CD4-positive, alpha-beta T cell treated with Interferon gamma for 1 hour (primary cell): ENCODE data around the gene ADARB1.

ENCODE experiments used
- DNase-seq: peaks from one replicate; pipeline ENCODE4 v3.0.0-alpha.2; 2020

ADARB1 gene

DNA sequence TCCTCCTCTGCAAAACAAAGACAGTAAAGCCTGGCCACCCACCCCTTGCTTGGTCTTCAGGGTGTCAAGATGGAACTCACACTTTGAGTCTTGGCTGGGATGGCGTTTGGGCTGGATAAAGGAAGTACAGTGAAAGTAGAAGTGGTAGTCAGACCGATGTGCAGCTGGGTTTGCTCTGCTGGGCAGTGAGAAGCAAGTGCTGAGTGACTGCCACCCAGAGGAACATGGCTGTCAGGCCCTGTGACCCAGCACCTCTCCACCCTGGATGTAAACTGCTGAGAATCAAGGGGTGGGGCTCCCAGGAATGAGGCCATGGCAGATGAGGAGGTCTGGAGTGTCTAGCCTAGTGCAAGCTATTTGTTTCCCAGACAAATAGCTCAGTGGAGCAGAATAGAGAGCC lies 162.1 kb downstream of the ADARB1 start:
- DNase-seq = no peak

DNA sequence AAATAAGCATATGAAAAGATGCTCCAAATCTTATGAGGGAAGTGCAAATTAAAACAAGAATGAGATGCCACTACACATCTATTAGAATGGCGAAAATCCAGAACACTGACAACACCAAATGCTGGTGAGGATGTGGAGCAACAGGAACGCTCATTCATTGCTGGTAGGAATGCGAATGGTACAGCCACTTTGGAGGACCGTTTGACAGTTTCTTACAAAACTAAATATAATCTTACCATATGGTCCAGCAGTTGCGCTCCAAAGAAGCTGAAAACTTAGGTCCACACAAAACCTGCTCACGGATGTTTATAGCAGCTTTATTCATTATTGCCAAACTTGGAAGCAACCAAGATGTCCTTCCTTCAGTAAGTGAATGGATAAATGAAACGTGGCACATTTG lies 163.0 kb downstream of the ADARB1 start:
- no peak for DNase-seq

DNA sequence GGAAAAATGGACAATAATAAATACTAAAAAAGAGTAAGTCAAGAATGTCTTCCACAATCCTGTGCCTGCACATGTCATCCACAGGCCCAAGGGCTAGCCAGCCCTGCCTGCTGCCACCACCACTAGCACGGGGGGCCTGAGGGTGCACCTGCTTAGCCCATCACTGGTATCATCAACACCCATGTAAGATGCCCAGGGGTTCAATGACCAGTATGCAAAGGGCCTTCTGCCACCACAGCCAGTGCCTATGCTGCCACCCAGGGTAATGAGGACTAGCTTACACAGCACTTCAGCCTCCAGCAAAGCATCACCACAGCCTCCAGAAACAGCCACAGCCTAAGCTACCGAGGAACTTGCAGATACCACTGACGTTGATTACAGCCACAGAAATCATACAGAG lies 167.0 kb downstream of the ADARB1 start:
- no peak for DNase-seq

DNA sequence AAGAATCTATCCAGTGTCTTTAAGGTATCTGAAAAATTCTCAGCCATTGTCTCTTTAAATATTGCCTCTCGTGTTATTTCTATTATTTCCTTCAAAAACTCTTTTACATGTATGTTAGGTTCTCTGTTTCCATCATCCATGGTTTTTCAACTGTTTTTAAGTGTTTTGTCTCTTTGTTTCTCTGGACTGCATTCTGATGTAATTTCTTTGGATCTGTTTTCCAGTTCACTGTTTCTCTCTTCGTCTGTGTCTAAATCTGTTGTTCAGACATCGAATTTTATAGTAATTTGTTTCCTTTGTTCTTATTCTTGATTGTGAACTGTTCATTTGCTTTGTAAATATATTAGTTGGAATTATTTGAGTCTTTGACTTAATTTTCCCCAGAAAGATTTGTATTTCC lies 169.2 kb downstream of the ADARB1 start:
- DNase-seq = no peak

DNA sequence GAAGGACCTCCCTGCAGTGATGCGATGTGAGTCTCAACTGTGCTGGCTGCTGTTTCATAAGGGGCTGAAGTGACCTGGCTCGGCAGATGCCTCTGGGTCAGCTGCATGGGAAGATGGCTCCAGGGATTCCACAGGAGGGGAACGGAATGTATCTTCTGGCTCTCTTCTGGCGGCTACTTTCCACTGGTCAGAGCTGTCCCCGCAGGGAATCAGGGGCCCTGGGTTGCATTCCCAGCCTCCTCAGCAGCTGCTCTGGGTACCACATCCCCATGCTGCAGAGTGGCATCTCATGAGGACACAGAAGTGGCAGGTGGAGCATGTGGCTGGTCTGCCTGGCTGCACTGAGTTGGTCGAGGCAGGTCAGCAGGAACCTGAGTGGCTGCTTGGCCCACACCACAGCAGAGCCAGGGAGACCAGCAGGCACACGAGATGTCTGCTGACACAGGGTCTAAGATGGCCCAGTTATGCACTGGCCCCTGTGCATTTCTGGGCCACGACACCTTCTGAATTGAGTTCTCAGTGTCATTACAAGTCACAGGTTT lies 170.5 kb downstream of the ADARB1 start:
- no peak for DNase-seq

DNA sequence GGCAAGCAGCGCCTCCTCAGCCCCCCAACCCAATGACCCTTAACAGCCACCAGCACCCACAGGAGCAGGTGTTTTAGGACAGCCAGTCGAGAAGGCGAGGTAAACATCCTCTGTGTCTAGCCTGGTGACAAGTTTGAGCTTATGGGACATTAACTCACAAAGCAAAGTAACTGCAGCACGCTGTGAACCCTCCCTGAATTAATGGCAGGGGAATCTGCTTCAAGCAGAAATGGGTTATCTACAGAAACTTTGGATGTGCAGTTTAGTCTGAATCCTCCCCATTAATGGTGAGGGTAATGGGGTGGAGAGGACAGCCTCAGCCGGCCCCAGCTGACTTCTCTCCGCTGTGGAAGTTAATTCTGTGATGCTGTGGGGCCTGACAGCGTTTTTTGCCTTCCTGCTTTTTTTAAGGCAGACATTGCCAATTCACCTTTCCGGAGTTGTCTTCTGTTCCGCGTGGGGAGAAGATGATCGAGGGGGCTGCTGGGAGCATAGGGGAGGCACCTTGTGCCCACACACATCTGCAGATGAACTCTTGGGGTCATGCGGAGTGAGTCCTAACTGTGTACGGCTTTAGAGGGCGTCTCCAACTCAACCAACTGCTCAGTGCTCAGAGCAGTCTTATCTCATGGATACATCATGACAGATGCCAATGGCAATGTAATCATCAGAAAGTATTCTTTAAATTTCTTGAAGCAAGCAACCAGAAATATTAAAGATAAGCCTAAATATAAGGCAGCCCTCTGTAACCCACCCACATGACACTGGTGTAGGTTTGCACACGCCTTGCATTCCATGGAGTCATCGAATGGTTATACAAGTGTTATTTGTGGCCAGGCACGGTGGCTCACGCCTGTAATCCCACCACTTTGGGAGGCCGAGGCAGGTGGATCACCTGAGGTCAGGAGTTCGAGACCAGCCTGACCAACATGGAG lies 172.3 kb downstream of the ADARB1 start:
- DNase-seq = no peak

DNA sequence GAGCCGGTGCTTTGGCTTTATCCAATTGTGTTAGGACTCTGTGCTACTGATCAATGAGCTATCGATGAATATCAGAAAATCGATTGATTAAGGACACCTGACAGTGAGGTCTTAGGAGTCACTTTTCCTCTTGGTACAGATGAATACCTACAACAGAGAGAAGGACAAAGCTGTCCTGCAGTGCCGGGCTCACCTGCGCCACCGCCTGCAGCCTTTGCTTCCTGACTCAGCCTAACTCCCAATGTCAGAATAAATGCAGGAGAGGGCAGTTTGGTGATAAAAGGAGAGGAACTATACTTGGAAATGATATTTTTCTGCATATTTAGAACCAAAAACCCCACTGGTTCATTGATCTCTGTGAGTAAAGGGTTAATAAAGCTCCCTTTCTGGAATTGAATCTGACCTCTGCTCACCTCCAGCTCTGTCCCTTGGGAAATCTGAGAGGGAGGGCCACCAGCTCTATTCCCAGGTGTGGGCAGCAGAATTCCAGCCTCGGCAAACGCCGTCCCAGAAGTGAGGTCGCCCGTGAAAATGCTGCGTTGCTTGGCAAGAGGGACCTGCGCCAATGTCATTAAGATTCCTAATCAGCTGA lies 174.0 kb downstream of the ADARB1 start:
- no peak for DNase-seq

DNA sequence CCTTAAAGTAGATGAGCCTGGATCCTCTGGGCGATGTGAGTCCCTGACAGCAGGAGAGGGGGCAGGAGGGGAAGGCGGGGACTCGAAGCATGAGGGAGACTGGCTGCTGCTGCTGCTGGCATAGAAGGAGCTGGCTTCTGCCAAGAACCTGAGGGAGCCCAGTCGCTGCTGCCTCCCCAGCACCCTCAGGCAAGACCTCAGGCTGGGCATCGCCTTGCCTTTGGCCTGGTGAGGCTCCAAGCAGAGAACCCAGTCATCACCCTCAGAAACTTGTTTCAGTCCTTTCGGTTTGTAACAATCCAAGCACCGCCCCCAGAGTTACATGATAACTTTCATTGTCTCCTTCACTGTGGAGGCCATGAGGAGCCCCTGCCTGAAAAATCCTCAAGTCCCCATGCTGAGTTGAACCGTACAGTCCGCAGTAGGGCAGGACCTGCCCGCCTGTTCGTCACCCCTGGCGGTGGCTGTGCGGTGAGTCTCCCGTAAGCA lies 174.6 kb downstream of the ADARB1 start:
- no peak for DNase-seq

DNA sequence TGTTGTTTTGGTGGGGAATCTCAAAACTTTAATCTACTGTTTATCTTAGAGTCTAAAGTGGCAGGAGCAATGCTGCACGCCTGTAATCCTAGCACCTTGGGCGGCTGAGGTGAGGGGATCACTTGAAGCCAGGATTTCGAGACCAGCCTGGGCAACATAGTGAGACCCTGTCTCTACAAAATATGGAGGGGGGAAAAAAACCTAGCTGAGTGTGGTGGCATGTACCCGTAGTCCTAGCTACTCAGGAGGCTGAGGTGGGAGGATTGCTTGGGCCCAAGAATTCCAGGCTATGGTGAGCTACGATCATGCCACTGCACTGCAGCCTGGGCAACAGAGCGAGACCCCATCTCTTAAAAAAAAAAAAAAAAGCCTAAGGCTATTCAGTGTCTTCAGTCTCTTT lies 175.2 kb downstream of the ADARB1 start:
- DNase-seq = no peak

DNA sequence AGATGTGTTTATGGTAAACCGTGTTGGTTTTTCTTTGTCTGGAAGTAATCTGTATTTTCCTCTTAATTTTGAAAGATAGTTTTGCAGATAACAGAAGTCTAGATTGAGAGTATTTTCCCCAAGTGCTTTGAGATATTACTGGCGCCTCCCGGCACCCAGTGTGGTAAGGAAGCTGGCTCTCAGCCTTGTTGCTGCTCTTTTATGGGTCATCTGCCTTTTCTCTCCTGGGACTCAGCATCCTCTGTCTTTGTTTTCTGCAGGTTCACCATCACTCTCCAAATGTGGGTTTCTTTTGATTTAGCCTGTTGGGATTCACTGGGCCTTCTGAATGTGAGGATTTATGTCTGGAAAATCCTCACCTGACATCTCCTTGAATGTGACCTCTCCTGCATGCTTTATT lies 175.9 kb downstream of the ADARB1 start:
- DNase-seq = no peak

DNA sequence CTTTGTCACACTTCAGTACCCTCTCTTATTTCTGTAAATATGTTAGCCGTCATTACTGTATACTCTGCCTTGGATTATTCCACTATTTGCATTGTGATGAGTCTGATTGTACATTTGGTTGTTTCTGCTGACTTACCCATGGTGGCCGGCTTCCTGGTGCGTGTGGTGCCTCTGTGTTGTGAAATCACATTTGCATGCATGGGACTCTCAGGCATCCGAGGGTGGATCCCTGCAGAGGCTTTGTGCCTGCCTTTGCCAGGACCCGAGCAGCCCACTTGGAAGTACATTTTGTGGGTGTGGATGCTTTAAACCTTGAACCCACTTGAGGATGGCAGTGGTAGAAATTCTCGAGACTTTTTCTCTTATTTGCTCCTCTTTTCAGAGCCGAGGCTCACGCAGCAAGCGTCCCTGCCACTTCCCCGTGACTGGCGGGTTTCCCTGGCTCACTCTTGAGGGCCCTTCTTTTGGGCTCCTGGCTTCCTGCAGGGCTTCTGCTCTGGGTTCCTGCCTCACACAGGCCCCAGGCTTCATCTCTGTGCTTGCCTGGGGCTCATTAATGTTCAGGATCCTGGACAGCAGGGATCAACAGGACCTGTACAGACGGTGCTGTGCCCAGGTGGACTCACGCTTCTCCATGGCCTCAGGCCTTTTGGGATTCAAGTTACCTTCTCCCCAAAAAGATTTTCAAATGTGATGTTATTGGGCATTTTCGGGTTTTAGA lies 176.7 kb downstream of the ADARB1 start:
- DNase-seq = no peak

DNA sequence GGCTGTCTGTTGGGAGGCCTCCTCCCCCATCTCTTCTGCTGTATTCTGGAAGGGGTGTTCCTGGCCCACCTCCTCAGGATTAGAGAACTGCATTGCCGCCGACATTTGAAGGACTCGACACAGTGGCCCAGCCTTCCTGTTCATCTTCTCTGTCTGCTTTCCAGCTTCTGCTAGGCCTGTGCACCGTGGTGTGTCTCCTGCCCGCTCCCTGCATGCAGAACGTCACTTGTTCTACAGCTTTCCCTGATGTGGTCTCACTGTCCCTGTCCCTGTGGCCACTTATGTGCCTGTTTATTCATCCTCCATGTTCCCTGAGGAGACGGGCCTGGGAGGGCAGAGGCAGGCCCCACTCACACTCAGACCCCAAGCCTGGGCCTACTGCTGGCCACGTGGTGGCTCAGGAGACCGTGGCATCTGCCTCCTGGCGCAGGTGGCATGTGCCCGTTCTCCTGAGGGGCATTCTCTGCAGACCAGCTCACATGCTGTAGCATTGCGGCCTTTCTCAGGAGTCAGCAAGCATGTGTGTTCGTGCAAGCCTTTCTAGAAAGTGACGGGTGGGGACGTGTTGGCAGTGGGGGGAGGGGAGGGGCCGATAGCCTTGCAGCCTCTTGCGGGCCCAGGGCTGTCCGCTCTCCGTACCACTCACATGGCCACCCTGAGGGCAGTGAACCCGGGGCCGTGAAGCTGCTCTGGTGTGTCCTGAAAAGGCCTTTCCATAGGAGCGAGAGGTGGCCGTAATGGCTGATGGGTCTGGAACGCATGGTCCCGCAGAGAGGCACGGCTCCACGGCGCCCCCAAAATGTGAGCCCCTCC lies 177.5 kb downstream of the ADARB1 start:
- no peak for DNase-seq

DNA sequence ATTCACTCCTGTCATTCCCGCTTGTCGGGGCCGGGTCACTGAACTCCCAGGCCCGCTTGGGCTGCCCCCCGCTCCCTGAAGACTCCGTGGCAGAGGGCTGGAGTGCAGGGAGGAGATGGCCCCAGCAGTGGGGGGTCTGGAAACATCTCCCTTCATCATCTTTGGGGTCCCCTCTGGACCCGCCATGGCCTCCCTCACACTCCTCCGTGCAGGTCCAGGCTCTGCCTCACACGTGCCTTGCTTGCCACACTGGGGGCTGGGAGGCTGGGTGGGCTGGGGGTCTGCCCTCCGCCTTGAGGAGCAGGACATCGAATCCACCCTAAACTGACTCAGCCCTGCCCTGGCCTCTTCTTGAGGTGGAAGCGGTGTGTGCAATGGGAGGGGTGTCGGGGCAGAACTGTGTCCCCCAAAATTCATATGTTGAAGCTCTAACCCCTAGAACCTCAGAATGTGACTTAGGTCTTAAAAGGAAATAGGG lies 178.1 kb downstream of the ADARB1 start:
- DNase-seq = no peak

DNA sequence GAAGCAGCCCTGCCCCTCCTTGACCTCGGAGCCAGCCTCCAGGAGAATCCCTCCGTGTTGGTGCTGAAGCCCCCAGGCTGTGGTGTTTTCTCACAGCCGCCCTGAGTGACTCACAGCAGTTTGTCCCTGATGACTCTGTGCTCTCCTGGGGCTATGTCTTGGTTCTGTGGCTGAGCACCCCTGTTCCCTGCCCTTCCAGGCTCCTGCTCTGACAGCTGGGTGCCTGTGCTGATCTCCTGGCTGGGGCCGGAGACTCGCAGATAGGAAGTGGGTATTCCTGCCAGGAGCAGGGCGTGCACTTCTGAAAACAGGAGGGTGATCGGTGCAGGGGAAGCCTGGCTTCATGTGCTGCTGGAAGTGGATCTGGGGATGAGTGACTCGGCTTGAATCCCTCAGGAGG lies 178.8 kb downstream of the ADARB1 start:
- no peak for DNase-seq

DNA sequence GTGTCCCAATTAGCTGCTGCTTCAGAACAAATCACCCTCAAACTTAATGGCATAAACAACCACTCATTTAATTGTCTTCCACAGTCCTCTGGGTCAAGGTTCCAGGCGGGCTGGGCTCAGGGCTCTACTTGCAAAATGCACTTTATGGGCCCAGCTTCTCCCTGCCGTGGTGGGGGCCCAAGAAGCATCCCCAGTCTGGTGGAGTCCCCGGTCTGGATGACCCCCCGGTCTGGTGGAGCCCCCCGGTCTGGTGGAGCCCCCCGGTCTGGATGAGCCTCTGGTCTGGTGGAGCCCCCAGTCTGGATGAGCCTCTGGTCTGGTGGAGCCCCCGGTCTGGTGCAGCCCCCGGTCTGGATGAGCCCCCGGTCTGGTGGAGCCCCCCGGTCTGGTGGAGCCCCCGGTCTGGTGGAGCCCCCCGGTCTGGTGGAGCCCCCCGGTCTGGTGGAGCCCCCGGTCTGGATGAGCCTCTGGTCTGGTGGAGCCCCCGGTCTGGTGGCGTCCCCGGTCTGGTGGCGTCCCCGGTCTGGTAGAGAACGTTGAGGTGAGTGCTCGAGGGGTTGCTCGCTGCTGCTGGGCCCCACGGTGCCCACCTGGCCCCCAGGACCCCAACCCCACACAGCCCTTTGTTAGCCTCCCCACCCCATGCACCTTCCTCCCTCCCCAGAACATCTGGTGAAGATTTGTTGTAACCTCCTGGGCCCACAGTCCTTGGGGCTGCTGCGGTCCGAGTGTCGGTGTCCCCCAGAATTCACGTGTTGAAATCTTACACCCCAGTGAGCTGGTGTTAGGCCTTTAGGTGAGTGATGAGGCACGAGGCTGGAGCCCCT lies 179.5 kb downstream of the ADARB1 start:
- DNase-seq = no peak

DNA sequence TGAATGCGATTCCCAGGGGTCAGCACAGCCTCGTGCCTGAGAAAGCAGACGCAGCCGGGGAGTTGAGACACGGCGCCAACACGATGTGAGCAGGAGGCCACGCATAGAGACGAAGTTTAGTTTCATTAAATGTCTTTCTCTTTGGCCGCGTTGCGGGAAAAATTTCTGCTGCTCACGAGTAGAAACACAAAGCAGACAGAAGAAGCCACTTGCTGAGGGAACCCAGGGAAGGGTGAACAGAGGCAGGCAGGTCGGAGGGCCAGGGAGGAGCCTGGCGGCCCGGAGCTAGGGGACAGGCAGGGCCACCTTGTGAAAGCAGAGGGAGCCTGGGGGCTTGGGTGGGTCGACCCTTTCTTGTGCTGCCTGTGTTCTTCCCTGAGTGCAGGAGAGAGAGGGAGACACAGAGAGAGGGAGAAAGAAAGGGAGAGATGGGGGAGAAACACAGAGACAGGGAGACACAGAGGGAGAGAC lies 180.1 kb downstream of the ADARB1 start:
- DNase-seq = no peak

DNA sequence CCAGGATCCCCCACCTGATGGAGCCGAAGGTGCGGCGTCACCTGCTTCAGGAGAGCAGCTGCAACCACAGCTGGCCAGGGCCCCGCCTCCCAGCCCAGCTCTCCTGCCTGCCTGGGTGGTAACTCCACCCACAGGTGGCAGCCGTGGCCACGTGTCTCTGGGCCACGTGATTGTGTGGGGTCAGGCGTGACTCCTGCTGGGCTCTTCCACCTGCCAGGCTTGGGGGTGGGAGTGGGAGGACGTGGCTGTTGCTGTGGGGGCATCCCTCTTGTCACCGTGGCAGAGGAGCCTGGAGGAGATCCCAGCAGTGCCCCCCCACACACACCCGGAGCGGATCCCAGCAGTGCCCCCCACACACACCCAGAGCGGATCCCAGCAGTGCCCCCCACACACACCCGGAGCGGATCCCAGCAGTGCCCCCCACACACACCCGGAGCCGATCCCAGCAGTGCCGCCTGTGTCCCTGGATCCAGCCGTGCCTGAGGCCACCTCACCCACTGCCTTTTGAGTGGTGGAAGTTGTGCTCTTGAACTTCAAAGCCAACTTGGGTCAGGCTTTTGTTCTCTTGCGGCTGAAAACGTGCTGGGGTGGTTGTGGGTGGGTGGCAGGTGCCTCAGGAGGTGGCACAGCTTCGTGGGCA lies 181.1 kb downstream of the ADARB1 start:
- DNase-seq = peak; percentile 23

DNA sequence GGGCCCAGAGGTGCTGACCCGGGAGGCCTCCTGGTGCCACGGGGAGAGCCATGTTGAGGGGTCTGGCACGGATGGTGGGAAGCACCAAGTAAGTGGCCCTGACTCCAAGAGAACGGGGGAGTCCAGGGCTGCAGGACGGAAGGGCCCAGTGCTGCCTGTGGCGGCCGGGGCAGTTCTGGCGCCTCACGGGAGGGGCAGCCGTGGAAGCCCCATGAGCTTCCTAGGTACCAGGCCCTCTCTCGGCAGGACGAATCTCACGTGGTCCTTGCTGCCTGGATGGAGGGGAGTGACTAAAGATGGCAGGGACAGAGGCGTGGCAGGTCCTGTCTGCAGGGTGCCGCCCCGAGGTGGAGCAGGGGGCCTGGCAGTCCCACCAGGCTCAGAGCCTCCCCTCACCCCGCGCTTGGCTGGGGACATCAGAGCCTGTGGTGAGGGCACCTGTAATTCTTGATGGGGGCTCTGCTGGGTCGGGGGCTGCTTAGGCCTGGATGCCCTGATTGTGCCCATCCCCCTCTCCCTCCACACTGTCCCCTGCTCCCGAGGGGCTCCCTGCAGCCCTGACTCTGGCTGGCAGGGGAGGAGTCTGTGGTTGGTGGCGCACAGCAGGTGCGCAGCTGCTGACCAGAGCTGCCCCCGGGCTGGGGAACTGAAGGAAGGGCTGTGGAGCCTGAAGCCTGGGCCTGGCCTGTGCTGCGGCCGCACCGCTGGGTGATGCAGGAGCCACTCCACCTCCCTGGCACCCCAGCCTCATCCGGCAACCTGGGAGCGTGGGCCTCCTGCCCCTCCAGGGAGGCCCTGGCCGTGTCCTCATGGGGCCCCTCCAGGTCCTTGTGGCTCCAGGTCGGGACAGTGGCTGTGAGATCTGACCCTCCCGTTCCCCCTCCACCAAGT lies 181.9 kb downstream of the ADARB1 start:
- DNase-seq = no peak

DNA sequence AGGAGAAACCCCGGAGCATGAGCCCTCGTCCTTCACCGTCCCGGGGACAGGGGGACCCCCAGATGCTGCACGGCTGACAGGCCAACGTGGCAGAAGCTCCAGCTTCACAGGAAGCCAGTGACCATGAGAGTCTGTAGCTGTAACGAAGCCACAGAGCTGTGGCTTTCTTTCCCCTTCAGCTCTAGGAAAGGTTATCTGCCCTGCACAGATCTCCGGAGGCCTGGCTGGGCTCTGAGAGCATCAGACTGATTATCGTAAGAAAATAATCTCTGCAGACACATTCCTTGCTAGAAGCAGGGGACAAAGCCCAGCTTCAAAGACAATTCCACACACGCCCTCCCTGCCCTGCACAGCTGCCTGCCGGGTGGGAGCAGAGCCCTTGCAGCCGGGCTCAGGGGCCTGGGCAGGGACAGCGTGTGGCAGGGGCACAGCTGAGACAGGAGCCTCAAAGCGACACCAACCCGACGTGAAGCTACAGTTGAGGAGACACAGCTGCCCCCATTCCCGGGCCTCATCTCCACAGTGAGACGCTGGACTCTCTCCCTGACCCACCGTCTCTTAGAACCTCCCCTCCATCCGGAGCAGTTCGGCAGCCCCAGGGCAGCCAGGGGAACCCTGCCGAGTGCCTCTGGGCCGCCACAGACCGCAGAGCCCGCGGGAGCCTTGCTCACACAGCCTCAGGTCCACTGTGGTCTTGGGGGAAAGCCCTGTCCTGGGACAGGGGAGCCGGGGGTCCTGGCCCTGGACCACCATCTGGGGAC lies 182.7 kb downstream of the ADARB1 start:
- DNase-seq = no peak
